HG03159 (cell line): ENCODE data around the gene ABHD6.
A peak's percentile ranks its signal among the peaks of the same experiment; 100 is the strongest.
"Not testable (repeated sequence)": the region's sequence is repeated elsewhere in the genome, so short reads cannot be mapped to it uniquely, and the experiment has no call there.

Experiments used
- ATAC-seq: cut with Tn5 transposase; IDR thresholded peaks from one replicate; pipeline ENCODE4 v1.9.1; 2021; ENCODE audit warnings: mild to moderate bottlenecking, moderate library complexity; ENCODE audit not compliant: unreplicated experiment

The ABHD6 gene

DNA sequence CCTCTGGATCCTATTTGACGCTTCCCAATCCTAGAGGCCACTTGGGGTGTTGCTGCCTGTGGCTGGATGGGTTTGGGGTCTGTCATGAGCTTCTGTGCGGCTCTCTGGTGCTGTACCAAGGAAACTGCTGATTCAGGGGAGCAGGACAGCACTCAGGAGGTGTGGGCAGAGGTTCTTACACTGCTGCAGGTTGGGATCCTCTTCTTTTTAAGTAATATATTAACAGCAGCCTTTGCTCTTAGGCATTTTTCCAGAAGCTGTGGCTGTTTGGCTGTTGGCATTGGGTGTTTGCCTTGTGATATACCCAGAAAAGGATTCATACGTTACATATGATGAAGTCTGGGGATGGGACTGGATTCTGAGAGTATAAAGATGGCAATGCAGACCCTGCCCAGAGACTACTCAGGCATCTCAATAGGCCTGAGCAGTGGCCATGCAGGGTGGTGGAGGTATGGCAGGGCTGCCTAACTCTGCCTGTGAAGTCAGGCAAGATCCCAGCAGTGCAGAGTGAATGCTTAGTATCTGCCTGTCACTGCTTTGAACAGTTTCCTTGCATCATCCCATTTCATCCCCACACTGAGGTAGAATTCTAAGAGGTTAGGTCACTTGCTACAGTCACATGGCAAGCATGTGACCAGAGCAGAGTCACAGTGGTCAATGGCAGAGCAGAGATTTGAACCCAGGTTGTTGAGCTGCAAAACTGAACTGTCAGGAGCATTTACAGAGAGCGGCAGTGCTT, 3.9 kb downstream of the ABHD6 start:
- ATAC-seq, result no peak

DNA sequence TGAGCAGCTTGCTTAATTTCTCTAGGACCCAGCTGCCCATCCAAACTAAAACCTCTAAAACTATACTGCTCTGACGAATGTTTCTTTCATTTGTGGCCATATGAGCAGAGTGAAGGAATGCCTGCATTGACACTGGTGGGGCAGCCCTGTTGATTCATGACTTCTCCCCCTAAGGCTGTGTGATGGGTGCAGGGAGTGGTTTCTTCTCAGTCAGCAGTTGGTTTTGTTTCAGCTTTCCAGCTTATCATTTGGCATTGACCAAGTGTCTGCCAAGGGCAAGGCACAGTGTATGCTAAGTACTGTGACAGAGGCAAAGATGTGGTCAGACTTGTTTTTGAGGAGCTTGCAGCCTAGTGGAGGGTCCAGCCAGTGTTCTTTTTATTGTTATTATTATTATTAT, 4.7 kb downstream of the ABHD6 start:
- ATAC-seq, result no peak

DNA sequence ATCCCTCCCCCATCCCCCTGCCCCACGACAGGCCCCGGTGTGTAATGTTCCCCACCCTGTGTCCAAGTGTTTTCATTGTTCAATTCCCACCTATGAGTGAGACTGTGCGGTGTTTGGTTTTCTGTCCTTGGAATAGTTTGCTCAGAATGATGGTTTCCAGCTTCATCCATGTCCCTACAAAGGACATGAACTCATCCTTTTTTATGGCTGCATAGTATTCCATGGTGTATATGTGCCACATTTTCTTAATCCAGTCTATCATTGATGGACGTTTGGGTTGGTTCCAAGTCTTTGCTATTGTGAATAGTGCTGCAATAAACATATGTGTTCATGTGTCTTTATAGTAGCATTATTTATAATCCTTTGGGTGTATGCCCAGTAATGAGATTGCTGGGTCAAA, 5.3 kb downstream of the ABHD6 start:
- ATAC-seq, result not testable (repeated sequence)

DNA sequence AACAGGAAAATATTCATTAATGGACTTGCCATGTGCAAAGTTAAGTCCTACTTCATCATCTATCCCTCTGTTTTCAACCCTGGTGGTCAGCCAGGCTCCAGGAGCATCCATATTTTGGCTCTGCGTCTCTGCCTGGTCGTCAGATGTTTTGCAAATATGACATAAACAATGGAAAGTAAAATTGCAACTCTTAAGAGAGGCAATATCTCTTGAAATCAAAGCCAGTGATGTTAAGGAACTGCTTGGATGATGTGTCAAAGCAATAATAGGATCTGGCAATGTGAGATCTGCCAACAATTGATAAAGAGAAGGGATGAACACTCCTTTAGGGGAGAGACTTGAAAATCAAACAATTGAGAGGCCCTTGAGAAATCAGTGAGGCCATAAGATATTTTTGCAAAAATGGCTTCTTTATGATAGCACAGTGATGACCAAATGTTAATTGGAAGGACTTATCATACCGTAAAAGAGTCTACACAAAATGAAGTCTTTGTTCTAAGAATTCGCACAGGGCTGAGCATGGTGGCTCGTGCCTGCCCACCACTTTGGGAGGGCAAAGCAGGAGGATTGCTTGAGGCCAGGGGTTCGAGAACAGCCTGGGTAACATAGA, 6.5 kb downstream of the ABHD6 start:
- ATAC-seq, result no peak

DNA sequence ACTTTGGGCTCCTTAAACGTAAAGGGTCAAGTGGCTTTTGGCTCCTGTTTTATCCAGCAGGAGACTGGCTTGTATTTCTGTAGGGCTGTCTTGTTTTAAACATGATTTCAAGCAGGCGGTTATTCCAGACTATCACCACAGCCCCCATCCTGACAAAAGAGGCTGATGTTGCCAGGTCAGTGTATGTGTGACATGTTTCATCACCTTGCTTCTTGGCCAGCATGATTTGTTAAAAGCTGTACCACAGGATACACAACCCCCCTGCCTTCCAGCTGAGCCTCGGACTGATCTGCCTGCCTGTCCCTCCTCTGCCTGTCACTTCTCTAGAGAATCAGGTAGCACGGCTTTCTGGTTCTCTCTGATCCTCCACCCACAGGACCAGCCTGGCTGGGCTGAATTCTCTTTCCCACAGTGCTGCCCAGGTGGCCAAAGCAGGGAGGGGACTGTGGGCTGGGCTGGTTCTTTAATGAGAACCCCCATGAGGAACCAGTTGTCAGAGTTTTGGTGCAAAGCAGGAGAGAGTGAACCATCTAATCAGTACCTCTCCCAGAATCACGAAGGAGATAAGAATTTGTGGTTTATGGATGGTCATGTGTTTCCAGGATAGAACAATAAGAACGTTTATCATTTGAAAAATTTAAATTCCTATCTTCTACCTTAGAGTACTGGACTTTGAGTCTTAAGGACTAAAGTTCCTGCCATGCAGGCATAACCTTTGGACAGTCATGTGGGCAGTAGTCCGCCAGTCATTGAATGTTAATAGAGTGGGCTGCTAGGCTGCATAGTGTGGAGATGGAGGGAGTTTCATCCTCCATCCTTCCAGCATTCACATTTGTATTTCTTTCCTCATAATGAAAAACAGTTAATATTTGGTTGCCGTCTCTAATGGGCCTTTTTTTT, 8.8 kb downstream of the ABHD6 start:
- no peak for ATAC-seq

DNA sequence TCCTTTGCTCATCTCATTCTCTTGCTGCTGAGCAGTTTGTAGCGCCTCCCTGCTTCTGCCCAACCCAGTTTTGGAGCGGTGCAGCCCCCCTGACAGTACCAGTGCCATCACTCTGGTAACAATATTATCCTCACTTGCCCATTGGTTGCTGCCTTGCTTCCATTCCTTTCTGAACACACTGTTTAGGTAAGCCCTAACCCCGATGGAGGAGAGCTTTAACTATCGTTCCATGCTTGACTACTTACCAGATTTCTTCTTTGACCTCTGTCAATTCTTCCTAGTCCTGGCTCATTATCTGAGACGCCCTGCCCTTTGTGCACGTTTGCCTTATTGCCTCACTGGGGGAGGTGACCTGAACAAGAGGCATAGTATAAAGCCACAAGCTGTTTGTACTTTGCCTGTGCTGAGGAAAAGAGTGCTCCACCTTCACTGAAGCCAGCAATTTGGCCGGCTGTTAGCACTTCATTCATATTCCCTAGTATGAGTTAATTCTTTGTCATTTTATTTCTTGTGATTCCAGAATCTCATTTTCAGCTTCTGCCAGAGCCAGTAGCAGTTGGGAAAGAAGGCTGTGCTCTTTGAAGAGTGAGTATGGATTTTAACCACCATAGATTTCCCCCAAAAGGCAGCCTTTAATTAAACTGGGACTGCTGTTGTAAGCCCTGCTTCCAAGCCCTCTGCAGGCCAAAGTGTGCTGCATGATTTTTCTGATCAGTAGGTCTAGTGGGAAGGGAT, 11.9 kb downstream of the ABHD6 start:
- ATAC-seq, result no peak

DNA sequence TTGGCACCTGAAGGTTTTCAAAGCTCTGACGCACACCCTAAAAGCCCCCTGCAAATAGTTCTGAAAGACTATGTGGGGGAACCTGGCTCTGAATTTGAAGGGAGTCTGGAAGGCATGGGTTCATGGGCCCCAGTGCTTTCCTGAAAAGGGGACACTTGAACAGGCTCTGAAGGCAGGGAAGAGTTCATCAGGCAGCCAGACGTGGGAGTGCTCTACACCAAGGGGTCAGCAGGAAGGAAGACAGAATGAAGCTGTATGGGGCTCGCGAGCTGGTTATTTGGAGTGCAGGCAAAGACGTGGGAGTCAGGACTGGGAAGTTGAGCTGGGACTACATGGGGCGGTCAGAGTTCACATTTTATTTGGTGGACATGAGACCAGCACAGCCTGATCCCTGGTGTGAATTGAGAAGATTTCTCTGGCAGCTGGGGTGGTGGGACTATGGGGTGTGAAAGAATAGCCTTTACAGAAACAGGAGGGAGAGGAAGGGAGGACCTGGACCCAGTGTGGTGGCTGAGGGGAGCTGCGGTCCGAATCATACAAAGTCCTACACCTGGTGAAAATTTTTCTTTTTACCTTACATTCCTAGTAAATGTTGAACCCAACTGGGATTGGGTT, 12.6 kb downstream of the ABHD6 start:
- no peak for ATAC-seq

DNA sequence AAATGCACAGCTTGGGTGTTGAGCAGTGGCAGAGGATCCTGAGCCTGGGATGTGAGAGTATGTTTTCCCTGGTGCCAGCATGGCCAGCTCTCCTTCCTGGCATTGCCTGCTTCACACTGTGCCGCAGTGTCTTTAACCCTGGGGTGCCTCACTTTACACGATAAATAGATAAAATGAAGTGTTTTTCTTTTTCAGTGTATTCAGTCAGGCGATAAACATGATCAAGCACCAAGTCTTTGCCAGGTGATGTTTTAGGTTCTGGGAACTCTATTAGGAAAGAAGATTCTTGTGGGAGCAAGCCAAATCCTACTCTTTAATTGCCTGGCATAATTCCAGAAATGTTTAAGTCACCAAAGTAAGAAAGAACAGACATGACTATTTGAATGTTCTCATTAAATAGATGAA, 14.0 kb downstream of the ABHD6 start:
- no peak for ATAC-seq

DNA sequence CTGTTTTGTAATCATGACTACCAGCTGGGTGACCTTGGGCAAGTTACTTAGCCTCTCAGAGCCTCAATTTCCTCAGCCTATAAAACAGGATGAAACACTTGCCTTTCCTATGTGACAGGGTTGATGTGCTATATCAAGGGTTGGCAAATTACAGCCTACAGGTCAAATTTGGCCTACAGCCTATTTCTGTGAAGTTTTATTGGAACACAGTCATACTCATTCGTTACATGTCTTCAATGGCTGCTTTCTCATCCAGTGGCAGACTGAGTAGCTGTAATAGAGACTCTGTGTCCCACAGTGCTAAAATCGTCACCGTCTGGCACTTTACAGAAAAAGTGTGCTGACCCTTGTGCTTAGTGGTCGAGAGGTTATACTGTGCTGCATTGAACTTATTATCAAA, 16.6 kb downstream of the ABHD6 start:
- no peak for ATAC-seq

DNA sequence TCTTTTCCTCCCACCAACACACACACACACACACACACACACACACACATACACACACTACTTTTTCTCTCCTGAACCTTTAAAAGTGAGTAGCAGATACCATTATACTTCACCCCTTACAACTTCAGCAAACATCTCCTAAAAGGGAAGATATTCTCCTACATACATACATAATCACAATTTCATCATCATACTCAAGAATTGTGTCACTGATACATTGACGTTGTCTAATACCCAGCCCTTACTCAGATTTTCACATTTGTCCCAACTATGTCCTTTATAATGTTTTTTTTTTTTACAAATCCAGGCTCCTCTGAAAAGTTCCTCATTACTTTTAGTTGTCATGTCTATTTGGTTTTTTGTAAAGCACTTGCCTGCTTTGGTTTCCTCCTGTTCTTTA, 18.5 kb downstream of the ABHD6 start:
- no peak for ATAC-seq

DNA sequence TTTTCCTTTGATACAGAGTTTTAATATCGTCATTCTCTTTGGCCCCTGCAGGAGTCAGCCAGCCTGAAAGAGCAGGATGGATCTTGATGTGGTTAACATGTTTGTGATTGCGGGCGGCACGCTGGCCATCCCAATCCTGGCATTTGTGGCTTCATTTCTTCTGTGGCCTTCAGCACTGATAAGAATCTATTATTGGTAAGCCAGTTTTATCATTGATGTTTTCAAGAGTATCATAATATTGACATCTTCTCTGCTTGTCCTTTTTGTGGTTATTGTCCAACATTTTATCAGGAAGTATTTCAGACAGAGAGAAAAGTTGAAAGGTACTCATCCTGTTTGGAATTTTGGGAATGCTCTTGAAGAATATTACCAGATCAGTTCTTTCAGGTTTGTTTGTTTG, 18.9 kb downstream of the ABHD6 start:
- ATAC-seq, result no peak

DNA sequence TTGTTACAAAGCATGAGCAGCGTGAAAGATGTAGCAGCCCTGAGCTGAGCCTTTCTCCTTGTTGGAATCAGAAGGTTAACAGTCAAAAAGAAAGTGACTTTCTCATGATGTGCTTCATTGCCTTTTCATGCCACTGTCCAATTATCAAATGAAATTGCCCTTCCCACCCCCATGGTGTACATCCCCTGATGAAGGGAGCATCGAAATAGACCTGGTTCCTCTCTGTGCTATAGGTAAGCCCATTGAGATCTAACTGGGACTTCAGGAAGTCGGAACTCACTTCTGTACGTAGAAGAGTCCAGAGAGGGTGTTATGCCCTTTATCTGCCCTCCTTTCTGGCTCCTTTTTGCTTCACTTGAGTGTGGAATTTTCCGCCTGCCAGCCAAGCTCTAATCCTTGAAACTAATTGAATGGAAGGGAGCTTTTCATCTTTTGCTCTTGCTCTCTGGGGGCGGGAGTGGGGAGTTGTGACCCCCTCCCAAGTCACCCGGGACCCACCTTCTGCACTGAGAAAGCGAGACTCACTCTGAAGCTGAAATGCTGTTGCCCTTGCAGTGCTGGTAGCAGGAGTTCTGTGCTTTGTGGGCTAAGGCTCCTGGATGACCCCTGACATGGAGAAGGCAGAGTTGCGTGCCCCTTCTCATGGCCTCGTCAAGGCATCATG, 20.9 kb downstream of the ABHD6 start:
- ATAC-seq, result no peak

DNA sequence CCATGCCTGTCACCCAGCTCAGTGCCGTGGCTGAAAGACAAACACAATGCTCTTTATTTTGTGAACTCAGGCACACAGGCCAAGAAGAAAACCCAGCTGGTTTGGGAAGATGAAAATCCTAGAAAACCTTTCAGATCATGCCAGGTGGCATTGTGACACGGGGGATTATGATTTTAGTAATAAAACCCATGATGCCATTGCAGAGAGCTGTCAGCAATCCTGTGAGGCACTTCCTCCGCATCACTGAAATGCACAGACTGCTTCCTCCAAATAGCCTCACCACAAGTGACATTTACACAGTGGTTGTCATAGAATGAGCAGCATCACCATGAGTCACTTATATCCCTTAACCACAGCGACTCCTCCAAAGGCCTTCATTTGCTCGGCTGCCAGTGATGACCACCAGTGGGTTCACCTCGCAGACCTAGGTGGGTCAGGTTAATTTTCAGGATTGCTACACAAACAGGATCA, 22.7 kb downstream of the ABHD6 start:
- no peak for ATAC-seq

DNA sequence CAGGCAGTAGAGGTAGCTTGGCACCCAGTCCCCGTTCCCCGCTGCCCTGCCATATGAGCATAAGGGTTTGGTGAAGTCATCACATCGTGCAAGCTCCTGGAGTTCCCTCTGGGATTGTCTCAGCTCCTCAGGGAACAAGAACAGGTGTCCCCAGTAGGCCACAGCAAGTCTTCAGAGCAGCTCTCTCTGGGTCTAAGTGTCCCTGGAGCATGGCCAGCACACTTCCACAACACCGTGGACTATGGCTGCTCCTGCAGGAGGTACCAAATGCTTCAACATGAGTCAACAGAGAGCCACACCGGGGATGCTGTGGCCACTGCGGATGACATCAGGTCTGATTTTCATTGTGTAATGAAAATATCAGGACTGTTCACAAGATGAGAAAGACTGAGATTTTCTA, 23.1 kb downstream of the ABHD6 start:
- no peak for ATAC-seq

DNA sequence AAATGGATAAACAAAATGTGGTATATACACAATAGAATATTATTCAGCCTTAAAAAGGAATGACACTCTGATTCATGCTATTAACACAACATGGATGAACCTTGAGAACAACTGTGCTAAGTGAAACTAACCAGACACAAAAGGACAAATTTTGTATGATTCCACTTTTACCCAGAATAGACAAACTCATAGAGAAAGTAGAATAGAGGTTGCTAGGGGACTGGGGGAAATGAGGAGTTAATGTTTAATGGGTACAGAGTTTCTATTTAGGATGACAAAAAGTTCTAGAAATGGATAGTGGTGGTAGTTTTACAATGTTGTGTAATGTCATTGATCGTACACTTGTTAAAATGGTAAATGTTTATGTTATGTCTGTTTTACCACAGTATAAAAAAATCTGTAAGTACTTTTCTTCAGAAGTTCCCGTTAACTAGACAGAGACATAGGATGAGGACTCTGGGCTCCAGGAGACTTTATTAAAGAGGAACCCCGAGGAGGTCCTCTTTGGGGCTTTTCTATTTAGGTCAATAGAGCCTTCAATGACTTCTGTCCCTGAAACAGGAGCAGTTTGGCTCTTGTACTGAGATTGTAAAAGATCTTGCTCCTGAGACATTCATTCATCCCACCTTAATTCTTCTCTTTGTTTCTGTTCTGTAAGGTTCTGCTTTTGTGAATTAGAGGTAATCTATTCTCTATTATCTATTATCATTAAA, 24.5 kb downstream of the ABHD6 start:
- ATAC-seq, result peak; percentile 83

DNA sequence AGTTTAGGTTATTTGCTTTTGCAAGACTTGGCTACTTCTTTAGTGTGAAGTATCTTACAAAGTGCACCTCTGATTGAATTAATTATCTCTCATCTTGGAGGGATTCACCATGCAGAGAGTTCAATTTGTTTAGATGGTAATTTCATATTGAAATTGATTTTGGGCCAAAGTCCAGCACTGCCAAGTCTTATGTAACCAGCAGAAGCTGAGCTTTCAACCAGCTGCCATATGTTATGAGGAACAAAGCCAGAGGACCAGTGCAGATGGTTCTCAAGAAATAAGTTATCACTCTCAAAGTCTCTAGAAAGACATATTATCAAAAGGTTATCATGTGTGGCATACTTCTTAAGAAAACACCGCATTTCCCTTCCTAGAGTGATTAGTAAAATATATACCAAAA, 29.0 kb downstream of the ABHD6 start:
- ATAC-seq, result no peak

DNA sequence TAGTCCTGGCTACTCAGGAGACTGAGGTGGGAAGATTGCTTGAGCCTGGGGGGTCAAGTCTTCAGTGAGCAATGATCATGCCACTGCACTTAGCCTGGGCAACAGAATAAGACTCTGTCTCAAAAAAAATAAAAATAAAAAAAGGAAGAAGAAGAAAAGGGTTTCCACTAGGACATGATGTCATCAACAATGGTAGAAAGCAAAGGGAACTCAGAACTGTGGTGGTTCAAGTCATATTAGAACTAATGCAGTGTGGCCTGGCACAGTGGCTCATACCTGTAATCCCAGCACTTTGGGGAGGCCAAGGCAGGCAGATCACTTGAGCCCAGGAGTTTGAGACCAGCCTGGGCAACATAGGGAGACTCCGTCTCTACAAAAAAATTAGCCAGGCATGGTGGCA, 30.0 kb downstream of the ABHD6 start:
- ATAC-seq, result not testable (repeated sequence)

DNA sequence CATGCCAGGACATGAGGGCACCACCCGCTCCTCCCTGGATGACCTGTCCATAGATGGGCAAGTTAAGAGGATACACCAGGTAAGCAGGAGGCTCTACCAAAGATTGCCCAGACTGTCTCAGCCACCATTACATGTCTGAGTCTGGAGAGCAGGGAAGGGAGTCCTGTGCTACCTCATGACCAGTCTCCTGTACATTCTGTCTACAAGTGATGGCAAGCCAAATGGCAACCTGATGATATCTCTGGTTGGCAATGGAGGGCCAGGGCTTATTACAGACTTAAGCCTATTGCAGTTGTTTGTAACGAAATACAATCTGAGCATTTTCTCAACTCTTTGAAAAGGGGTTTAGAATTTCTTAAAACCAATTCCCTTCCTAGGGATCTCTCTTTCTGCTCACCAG, 31.8 kb downstream of the ABHD6 start:
- ATAC-seq, result no peak

DNA sequence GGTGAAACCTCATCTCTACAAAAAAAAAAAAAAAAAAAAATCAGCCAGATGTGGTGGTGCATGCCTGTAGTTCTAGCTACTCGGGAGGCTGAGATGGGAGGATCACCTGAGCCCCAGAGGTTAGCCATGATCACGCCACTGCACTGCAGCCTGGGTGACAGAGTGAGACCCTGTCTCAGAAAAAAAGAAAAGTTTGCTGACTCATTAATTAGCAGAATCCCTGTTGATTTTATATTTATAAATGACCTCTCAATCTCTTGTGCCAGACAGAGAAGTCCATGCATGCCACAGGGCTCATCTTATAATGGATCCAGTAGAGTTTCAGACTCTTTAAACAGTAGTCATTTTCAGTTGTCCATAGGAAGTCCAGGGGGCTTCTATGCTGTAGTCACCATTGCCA, 32.9 kb downstream of the ABHD6 start:
- ATAC-seq, result no peak
